NCI-H1930 (cell line): ENCODE data around the gene MED13L.
"Not testable (repeated sequence)": the region's sequence is repeated elsewhere in the genome, so short reads cannot be mapped to it uniquely, and the experiment has no call there.

Experiments
- DNase-seq, 2 experiments: peaks; one replicate each; lab custom pipeline; 2025; lab: John Stamatoyannopoulos, UW

The MED13L gene

GRCh38 chr12:116012757-116013156 lies 264.7 kb downstream of the MED13L start:
- DNase-seq = no peak

GRCh38 chr12:116011217-116011616 lies 266.3 kb downstream of the MED13L start:
- DNase-seq = no peak

GRCh38 chr12:116010467-116010866 lies 267.0 kb downstream of the MED13L start:
- DNase-seq = no peak

- DNase-seq = no peak
Observed at GRCh38 chr12:116009805-116010204, 267.7 kb downstream of the MED13L start.

- DNase-seq = no peak
Observed at GRCh38 chr12:116006141-116006540, 271.4 kb downstream of the MED13L start.

GRCh38 chr12:116002890-116003536 lies 274.5 kb downstream of the MED13L start:
- DNase-seq = no peak

- no peak for DNase-seq
Observed at GRCh38 chr12:116000252-116000651, 277.2 kb downstream of the MED13L start.

DNA sequence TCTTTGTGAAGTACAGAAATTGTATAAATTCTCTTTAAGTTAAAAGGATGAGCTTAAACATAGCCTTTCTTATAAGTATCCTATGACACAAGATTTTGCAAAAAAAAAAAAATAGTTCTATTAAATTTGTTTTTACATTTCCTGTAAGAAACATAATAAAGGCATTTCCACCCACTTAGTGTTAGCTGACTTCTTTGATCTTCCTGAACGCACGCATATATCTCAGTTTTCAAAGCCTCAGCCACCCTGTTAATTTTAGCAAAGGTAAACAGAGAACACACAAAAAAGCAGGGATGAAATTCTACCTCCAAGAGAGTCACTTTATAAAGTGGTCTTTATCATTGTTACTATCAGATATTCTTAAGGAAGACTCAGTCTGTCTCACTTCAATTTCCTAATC lies 277.9 kb downstream of the MED13L start:
- no peak for DNase-seq

- no peak for DNase-seq
Observed at GRCh38 chr12:115998794-115999478, 278.6 kb downstream of the MED13L start.

DNA sequence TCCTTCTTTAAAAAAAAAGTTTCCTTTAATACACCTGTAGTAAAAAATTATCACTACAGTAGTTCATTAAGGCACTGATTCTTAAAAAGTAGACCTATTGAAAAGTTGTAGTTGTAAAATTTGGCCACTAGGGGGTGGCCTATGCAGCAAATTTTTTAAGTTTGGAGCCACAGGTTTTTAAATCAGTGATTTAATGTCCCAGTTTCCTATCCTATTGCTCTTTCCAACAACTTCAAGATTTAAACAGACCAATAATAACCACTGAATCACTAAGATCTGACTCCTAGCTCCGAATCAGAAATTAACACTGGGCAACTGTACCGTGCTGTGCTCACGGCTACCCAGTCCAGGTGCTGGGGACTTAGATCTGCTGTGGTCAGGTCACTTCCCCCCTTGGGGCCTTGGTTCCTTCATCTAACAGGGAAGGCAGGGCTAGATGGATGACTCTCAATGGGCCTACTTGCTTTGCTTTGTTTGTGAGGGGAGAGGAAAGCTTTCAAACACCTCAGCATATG lies 279.3 kb downstream of the MED13L start:
- DNase-seq = no peak

DNA sequence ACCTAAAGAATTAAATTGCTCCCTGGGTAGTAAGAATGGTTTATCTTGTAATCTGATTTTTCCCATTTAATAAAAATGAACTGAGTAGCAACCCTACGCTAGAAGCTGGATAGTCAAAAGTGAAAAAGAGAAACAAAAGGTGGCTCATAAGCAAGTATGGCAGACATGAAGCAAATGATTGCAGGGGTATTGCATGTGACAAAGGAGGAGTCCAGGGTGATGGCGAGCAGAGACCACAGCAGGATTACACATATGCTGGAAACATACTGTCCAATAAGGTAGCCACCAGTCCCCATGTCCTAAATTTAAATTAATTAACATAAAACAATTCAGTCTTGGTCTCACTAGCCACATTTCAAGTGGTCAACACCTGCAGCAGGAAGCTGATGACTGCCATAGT lies 283.8 kb downstream of the MED13L start:
- DNase-seq = peak in 1 of 2 experiments; percentile 17

DNA sequence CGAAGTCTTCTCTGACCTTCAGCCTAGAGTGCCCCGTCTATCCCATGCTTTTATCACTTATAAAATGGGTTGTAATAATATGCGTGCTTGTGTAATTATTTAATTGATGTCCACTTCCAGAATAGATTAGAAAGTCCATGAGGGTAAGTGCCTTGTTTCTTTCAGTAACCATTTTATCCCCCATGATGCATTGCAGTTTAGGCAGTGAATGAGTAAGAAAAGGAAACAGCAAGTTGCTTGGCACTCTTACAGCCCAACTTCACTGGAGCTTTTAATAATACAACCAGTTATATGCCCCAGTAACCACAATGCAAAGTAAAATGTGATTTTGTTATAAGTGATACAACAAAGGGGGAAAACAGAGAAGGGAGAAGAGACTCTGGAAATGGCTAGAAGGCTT lies 287.3 kb downstream of the MED13L start:
- DNase-seq = no peak

DNA sequence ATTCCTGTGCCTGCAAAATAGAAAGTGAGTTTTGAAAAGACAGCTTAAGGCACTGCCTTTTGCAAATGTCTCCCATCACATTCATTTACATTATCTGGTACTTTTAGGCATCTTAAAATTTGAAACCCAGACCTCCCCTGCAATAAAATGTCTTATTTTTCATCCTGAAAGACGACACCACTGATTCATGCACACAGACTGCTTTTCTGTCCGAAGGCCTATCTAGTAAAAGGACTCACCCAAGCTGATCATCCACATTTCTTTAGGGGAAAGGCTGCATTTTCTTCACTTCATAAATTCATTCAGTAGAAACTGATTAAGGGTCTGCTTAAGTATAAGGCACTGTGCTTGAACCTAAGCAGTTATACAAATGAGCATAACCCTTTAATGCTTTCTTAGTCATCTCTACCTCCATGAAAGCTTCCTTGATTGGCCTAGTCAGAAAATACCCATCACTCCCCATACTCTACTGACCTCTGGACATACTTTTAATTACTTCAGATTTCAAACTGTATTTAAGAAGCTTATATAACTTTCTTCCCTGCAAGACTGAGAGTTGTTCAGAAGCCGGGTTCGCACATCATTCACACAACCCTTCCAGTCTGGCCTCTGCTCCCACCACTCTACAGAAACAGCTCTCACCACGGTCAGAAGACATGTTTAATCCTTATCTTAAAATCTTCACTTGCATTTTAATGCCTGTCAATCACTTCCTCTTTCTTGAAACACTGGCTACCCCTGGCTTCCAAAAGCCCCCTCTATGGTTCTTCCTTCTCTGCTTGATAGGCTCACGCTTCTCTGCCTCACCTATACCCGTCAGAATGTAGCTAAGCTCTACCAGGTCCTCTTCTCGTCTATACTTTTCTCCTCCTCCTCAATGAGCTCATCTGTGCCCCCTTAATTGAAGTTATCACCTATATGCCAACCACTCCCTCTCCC lies 288.6 kb downstream of the MED13L start:
- no peak for DNase-seq

GRCh38 chr12:115988212-115988611 lies 289.3 kb downstream of the MED13L start:
- DNase-seq = no peak

DNA sequence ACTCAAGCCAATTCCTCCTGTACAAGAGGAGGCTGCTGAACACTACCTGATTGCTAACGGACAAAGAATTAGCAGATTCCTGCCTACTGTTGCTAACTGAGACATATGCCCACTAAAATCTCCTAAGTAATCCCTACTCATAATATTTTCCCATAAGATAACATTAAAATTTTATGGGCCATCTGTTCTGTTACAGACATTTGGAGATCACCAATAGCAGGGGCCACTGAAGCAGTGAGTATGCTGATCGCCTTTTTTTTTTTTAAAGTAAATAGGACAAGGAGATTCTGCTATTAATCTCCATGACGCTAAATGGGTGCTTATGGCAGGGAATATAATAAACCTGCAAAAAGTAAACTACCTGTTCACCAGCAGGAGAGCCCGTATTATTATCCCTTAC lies 292.9 kb downstream of the MED13L start:
- peak; percentile 7 to 42 for DNase-seq

GRCh38 chr12:115983226-115983798 lies 294.2 kb downstream of the MED13L start:
- DNase-seq = no peak

- no peak for DNase-seq
Observed at GRCh38 chr12:115980339-115980738, 297.2 kb downstream of the MED13L start.

DNA sequence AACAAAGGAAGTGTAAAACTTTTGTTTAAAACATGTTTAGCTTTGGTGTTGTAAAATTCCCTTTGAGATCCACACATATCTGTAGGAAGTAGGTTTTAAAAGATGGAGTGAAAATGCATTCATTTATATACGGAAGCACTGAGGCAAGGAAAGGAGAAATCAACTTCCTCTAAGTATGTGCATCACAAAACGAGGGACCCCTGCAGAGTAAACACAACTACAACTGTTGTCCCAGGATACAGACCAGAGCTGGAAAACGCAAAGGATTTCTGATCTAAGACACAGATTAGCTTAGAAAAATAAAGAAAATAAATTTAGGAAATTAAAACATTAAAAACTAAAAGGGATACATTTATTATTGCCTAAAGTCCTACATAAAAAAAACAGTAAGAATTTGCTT lies 297.6 kb downstream of the MED13L start:
- DNase-seq = no peak

DNA sequence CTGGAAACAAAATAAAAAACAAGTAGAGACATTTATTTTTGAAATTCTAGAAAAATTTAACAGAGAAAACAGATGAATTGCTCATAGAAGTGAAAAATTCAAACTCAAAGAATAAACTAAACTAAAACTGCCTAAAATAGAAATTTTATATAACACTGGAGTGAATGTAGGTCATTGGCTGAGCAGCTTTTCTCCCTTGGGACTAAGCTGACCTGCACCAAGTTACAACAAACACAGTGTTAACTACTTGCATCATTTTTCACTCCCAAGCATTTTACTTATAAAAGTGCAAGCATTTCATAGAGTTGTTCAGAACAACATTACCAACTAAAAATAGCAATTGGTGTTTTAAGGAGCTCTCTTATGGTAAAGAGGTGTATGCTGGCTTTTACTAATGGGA lies 298.1 kb downstream of the MED13L start:
- DNase-seq = no peak

DNA sequence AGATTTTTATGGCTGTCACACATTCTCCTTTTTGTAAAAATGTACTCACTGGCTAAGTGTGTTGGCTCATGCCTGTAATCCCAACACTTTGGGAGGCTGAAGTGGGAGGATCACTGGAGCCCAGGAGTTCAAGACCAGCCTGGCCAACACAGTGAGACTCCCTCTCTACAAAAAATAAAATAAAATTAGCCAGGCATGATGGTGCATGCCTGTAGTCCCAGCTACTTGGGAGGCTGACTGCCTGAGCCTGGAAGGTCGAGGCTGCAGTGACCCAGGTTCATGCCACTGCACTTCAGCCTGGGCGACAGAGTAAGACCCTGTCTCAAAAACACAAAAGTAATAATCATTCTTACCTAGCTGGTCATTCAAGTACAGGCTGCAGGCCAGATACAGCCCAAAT lies 300.7 kb downstream of the MED13L start:
- not testable (repeated sequence) for DNase-seq

DNA sequence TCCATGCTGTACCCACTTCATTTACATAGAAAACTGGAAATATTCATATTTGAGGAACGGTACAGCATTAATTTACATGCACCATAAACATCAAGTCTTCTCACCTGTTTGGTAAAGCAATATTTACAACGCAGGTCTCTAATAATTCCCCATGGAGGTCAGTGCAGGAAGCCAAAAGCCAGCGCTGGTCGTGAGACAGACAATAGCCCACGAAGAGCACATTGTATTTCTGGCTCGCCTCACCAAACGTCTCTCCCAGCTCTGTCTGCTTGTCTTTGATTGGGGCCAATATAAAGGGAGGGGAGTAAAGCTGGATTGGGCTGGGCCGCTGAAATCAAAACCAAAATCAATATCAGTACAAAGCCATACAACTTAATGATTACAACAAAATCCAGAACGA lies 302.1 kb downstream of the MED13L start:
- DNase-seq = peak in 1 of 2 experiments; percentile 38
